Omental fat pad (tissue), 4 donors: Measurements from ENCODE around the gene B4GALNT2. TPM values are rescaled to one million over a fixed set of nuclear protein-coding genes. Genes with fewer than 3 reads are reported as not detected.

Experiments
- ATAC-seq: fragments of 150-250 bp; one replicate; pipeline ENCODE4 v1.9.1; 2016; ENCODE audit warnings: mild to moderate bottlenecking, moderate library complexity; ENCODE audit not compliant: low FRiP score
- DNase-seq: peaks from one replicate; pipeline ENCODE4 v3.0.0-alpha.2; 2019; ENCODE audit warnings: low spot score
- CTCF ChIP-seq, 3 donors: fragments of 450-650 bp; IDR thresholded peaks; one replicate each; pipeline ENCODE4 v1.5.1; 2016 to 2017; ENCODE audit warnings: antibody characterized with exemption in 3 of 3, mild to moderate bottlenecking in 3 of 3, moderate library complexity in 2 of 3
- total RNA-seq, 4 donors: library from RNA; depleted of rRNA; stranded (reverse); fragments of >200 nt; gene quantifications; one replicate each; pipeline ENCODE4 v1.1.0, GENCODE V29; 2016

The B4GALNT2 gene
- total RNA-seq, 4 donors from 2014 or later: not detected

GRCh38 chr17:49108318-49108717, 24.3 kb upstream of the B4GALNT2 start:
- ATAC-seq (no peak), DNase-seq (no peak)
- no peak for TF ChIP-seq CTCF (IDR thresholded peaks at IDR 0.05)

- no peak for TF ChIP-seq CTCF (IDR thresholded peaks at IDR 0.05)
- DNase-seq: no peak
- no peak for ATAC-seq
Measured at GRCh38 chr17:49110509-49110908, 22.1 kb upstream of the B4GALNT2 start.

- DNase-seq: no peak
- ATAC-seq: no peak
- no peak for TF ChIP-seq CTCF (IDR thresholded peaks at IDR 0.05)
Measured at GRCh38 chr17:49111934-49112333, 20.6 kb upstream of the B4GALNT2 start.

GRCh38 chr17:49112936-49113335, 19.6 kb upstream of the B4GALNT2 start:
- no peak for ATAC-seq
- DNase-seq: no peak
- TF ChIP-seq CTCF (IDR thresholded peaks at IDR 0.05): no peak

GRCh38 chr17:49114703-49115102, 17.9 kb upstream of the B4GALNT2 start:
- DNase-seq: no peak
- no peak for TF ChIP-seq CTCF (IDR thresholded peaks at IDR 0.05)
- ATAC-seq: no peak

GRCh38 chr17:49117587-49118230, 14.9 kb upstream of the B4GALNT2 start:
- TF ChIP-seq CTCF (IDR thresholded peaks at IDR 0.05): no peak
- ATAC-seq (no peak), DNase-seq (no peak)

- DNase-seq: no peak
- no peak for TF ChIP-seq CTCF (IDR thresholded peaks at IDR 0.05)
Measured at GRCh38 chr17:49120166-49120565, 12.4 kb upstream of the B4GALNT2 start.

More at GRCh38 chr17:49120166-49120565, 12.4 kb upstream of the B4GALNT2 start:
- ATAC-seq: no peak
